Measurements from ENCODE around the gene GLRX2.
"Not testable (repeated sequence)": the region's sequence is repeated elsewhere in the genome, so short reads cannot be mapped to it uniquely, and the experiment has no call there.

Gene GLRX2, protein sequence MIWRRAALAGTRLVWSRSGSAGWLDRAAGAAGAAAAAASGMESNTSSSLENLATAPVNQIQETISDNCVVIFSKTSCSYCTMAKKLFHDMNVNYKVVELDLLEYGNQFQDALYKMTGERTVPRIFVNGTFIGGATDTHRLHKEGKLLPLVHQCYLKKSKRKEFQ

DNA sequence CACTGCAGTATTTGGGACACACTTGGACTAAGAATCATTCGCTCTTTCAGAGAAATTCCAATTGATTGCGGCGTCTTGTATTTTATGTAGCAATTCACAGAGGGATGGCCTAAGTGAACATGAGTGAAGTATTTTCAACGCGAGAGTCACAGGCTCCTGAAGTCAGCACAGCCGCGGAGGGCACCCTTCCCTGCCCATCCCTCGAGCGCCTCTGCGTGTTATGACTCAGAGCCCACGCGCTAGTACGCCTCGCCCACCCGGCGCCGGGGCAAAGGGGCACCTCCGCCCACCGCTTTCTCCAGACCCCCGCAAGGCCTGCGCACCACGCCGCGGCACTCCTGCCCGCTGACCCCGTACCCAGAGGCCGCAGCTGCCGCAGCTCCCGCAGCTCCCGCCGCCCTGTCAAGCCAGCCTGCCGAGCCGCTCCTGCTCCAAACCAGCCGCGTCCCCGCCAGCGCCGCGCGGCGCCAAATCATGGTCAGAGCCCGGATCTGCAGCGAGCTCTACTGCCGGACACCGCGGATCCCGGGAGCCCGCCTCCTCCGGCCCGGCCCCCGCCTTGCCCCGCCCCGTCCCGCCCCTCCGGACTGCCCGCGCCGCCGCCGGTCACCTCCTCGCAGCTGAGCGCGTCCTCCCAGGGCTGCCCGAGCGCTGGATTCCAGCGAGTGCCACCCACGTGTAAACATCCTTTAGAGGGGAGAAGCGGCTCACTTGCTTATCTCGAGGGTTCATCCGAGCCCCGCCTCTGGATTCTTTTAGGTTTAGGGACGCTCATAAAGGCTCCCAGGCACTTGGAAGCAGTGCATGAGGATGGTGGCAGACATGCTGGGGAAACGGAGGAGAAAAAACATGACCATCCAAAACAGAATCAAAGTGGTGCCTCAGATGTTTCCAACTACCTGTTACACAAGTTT, at the start of gene GLRX2:
Gene GLRX2, minus strand, starts transcription at position 508 of the 914 bp plus-strand sequence. Its CDS starts 32 bp downstream, at position 476.
- DNase-seq = peak; percentile 79

DNA sequence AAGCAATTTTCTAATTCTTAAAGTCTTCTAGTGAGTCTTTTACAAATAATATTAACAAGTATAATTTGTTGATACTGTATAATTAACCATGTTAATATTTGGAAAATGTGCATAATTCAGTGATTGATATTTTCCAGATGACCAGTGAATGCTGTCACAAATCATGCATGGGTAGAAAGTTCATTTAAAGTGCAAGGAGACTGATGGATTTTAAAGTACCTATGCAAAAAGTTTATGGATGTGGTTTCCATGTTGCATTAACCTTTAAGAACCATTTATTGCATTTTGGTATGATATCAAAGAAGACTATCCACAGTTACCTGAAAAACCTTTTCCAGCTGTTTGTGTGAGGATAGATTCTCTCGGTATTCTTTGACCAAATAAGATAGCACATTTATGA, 39.8 kb upstream of the GLRX2 start:
- no peak for DNase-seq

DNA sequence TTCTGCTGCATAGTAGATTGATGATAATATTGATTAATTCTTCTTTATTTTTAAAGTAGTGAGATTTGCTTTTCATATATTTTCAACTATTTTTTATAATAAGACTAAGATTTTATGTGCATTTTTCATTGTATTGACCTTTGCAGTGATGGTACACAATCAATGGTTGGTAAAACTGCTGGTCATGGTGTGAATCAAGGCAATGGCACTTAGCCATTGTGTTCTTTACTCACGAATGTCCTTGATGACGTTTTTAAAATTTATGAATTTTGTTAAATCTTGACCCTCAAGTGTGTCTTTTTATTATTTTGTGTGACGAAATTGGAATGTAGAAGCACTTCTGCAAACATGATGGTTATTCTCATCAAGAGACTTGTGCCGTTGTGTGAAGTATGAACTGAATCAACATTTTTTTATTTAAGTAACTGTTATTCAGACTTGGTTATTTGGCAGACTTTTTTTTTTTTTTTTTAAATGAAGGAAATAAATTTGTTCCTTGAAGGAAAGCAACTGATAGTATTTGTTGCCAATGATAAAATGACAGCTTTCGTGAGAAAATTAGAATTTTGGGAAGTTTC, 39.2 kb upstream of the GLRX2 start:
- DNase-seq = no peak

- DNase-seq = no peak
Observed at GRCh38 chr1:193143285-193143684, 38.1 kb upstream of the GLRX2 start.

DNA sequence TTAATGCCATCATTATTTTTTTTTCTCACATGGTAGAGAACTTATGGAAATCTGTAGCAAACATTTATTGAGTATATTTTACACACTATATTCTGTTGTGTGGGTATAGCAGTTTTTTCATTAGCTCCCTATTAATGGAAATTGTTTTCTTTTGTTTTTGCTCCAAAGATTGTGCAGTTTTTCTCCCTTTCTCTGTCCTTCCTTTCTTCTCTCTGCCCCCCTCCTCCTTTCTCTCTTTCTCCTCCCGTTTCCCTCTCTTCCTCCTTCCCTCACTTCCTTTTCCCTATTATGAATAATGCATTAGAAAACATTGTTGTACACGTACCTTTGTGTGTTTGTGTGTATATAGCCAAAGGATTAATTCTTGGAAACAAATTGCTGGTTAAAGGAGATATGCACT, 37.2 kb upstream of the GLRX2 start:
- DNase-seq = no peak

DNA sequence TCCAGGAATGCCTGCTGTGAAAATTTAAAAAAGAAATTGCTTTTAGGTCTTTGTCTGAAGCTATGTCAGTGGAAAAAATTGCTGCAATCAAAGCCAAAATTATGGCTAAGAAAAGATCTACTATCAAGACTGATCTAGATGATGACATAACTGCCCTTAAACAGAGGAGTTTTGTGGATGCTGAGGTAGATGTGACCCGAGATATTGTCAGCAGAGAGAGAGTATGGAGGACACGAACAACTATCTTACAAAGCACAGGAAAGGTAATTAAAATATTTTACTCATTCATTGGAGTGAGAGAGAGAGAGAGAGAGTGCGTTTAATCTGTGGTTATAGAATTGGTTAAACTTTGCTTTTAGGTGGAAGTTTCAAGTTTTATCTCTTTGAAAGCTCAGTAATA, 36.6 kb upstream of the GLRX2 start:
- DNase-seq = peak; percentile 36

- DNase-seq = no peak
Observed at GRCh38 chr1:193140254-193140653, 35.0 kb upstream of the GLRX2 start.

GRCh38 chr1:193131266-193131860, 26.1 kb upstream of the GLRX2 start:
- no peak for DNase-seq

GRCh38 chr1:193125369-193125768, 20.2 kb upstream of the GLRX2 start:
- DNase-seq = no peak

GRCh38 chr1:193123751-193124150, 18.5 kb upstream of the GLRX2 start:
- no peak for DNase-seq

DNA sequence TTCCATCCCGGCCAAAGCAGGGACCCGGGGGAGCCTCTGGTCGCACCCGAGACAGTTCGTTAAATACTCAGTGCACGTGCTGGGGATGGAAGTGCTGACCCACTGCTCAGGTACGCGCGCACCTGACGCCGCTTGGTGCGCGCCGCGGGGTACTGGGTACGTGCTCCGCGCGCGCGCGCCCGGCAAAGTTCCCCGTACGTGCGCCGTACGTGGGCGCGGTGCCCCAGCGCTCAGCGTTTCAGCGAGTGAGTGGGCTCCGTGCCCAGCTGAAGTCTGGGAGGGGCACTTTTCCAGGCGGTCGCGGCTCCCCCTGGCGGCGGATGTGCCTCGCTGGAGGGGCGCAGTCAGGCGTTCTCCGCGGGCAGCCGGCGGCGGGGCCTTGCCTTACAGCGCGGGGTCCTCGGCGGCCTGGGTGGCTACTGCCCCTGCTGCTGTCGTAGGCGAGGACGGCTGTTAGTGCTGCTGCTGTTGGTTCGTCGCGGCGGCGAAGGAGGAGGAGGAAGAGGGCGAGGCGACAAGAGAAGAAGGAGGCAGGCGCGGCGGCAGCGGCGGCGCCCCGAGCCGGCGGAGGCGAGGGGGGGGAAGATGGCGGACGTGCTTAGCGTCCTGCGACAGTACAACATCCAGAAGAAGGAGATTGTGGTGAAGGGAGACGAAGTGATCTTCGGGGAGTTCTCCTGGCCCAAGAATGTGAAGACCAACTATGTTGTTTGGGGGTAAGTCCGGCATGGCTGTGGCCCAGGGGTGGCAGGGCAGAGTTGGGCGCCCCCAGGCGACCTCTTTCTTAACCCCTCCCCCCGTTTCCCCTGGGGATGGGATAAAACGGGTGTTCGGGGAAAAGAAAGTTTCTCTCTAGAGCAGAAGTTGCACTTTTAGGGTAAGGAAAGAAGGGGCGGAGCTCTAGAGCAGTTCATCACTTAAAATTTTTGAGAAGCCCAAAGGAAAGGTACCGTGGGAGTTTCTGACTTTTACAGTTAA, 16.7 kb upstream of the GLRX2 start, which contains the start of gene CDC73:
Gene CDC73, plus strand, starts transcription at position 416 of the 978 bp plus-strand sequence. Its CDS starts 170 bp downstream, at position 586.
- peak; percentile 99 for DNase-seq

DNA sequence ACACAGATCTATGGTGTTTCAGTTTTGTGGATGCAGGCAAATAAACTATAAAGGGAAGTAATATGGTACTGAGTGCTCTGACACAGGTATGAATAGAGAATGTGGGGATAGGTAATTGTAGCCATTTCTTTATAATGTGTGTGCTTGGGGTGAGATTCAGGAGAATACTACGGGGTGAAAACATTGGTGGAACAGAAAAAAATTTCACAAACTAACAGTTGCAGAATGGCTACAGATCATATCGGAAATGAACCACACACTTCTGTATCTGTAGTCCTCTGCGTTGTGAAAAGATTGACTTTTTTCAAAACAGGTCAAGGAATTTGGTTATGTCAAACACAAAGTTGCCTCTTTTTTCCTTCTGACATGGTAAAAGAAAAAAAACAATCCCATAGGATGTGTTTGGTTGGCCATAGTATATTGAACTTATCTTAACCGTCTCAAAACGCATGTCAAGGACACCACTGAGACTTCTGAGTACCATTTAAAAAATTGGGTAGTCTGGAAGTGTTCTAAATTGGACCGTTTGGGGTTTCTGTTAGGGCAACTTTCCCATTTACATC, 15.5 kb upstream of the GLRX2 start:
- no peak for DNase-seq

DNA sequence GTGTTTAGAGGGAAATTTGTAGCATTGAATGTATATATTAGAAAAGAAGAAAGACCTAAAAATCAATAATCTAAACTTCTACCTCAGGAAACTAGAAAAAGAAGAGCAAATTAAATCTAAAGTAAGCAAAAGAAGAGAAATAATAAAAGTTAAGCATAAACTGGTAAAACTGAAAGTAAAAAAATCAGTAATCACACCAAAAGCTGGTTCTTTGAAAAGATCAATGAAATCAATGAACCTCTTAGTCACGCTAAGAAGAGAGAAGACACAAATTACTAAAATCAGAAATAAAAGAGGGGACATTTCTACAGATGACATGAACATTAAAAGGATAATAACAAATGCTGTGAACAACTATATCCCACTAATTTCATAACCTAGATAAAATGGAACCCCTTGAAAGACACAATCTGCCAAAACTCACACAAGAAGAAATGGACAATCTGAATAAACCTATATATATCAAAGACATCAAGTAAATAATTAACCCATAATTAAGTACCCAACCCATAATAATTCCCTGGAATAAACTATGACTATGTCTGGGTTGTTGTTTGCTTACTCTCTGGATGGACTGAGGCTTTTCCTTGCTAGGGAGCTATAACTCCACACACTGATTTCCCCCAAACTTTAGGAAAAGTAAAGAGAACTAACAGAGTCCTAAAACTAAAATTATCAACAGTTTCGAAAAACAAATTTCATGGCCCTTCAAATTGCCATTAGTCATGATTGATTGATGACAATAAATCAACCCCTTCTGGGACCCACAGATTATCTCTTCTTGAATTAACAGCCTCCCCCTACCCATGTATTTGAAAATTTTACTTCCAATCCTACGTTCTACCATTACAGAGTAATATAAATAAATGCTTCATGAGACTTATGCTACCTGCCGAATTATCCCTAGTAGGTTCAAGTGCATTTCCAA, 13.9 kb upstream of the GLRX2 start:
- no peak for DNase-seq

- DNase-seq = no peak
Observed at GRCh38 chr1:193118194-193118593, 13.0 kb upstream of the GLRX2 start.

- DNase-seq = not testable (repeated sequence)
Observed at GRCh38 chr1:193117167-193117566, 12.0 kb upstream of the GLRX2 start.

- DNase-seq = no peak
Observed at GRCh38 chr1:193115629-193116227, 10.5 kb upstream of the GLRX2 start.

GRCh38 chr1:193114485-193115095, 9.4 kb upstream of the GLRX2 start:
- no peak for DNase-seq

DNA sequence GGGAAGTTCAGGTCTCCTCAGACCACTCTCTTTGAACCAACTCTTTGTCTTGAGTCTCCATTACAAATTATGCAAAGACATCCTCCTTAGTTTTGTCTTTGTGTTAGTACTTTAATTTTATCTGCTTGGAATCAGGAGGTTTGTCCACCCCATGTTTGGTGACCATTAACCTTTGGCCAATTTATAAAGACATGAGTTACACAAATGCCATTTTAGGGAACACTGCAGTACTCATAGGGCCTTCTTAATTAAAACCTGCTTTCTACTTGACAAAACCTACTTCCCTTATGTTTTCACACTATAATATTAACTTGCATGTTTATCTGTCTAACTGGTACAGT, 8.7 kb upstream of the GLRX2 start:
- DNase-seq = no peak

GRCh38 chr1:193113258-193113991, 8.2 kb upstream of the GLRX2 start:
- no peak for DNase-seq

Measured in activated CD4-positive, alpha-beta T cell treated with anti-CD3 and anti-CD28 coated beads, Interleukin-10, Interleukin-2, amounts not matched to agents 100 ng/mL and 50 ng/mL, durations not matched to agents 16 hours and 8 hours (primary cell).